Loucy (cell line): ENCODE measurements around the gene KYNU.

Source experiments
- EZH2phosphoT487 ChIP-seq: fragments of 200-600 bp; IDR thresholded peaks from 2 replicates; pipeline ENCODE4 v1.6.1; 2018; ENCODE audit warnings: antibody characterized with exemption, mild to moderate bottlenecking, moderate library complexity, borderline replicate concordance
- TF ChIP-seq, protein P1 (sequence below): fragments of 200-600 bp; sonication (generic); conservative IDR thresholded peaks from 2 replicates; pipeline ENCODE4 v1.5.1; 2014; ENCODE audit warnings: mild to moderate bottlenecking, antibody characterized with exemption, low read length

DNA sequence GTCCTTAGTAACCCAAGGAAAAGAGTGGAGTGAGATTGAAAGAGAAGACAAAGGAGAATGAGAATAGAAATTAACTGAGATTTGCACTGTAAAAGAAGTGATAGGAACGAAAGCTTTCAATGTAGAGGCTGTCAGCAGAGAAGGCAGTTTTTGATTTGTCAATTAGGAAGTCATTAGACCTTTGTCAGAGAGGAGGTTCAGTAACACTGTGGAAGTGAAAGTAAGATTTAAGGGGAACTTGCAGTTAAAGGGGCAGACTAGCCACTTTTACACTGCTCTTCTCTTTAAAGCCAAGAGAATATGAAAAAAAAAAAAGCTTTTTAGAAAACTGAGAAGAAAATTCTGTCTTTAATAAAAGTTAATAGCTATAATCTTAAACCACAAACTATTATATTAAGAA is 11.5 kb upstream of the KYNU start:
- TF ChIP-seq, protein P1, sequence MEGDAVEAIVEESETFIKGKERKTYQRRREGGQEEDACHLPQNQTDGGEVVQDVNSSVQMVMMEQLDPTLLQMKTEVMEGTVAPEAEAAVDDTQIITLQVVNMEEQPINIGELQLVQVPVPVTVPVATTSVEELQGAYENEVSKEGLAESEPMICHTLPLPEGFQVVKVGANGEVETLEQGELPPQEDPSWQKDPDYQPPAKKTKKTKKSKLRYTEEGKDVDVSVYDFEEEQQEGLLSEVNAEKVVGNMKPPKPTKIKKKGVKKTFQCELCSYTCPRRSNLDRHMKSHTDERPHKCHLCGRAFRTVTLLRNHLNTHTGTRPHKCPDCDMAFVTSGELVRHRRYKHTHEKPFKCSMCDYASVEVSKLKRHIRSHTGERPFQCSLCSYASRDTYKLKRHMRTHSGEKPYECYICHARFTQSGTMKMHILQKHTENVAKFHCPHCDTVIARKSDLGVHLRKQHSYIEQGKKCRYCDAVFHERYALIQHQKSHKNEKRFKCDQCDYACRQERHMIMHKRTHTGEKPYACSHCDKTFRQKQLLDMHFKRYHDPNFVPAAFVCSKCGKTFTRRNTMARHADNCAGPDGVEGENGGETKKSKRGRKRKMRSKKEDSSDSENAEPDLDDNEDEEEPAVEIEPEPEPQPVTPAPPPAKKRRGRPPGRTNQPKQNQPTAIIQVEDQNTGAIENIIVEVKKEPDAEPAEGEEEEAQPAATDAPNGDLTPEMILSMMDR = no peak
- TF ChIP-seq EZH2phosphoT487 = no peak
